GM18526 (cell line): Measurements from ENCODE around the gene MYL4.

Experiments
- POLR2A ChIP-seq: IDR thresholded peaks from 3 replicates; pipeline ENCODE4 v1.6.1; 2011; ENCODE audit not compliant: insufficient read length; ENCODE audit errors: extremely low read depth

The MYL4 gene

GRCh38 chr17:47208744-47209488 is at the start of gene MYL4:
Gene MYL4, plus strand, starts transcription at chr17:47209348. Its CDS starts 75 bp downstream, at chr17:47209423.
- no peak for TF ChIP-seq POLR2A

GRCh38 chr17:47162013-47162622 is 47.0 kb upstream of the MYL4 start:
- no peak for TF ChIP-seq POLR2A

- no peak for TF ChIP-seq POLR2A
Observed at GRCh38 chr17:47164263-47164662, 44.9 kb upstream of the MYL4 start.

GRCh38 chr17:47165137-47165536 is 44.0 kb upstream of the MYL4 start:
- TF ChIP-seq POLR2A, result no peak

GRCh38 chr17:47170710-47171109 is 38.4 kb upstream of the MYL4 start:
- TF ChIP-seq POLR2A, result no peak

GRCh38 chr17:47172696-47173565 is 36.2 kb upstream of the MYL4 start:
- TF ChIP-seq POLR2A, result no peak

- no peak for TF ChIP-seq POLR2A
Observed at GRCh38 chr17:47176389-47176826, 32.7 kb upstream of the MYL4 start.

- TF ChIP-seq POLR2A, result no peak
Observed at GRCh38 chr17:47177261-47177660, 31.9 kb upstream of the MYL4 start.

- TF ChIP-seq POLR2A, result no peak
Observed at GRCh38 chr17:47179141-47179540, 30.0 kb upstream of the MYL4 start.

GRCh38 chr17:47180337-47180736 is 28.8 kb upstream of the MYL4 start:
- no peak for TF ChIP-seq POLR2A

- no peak for TF ChIP-seq POLR2A
Observed at GRCh38 chr17:47184681-47185080, 24.5 kb upstream of the MYL4 start.

GRCh38 chr17:47188271-47188875 is 20.8 kb upstream of the MYL4 start:
- no peak for TF ChIP-seq POLR2A

GRCh38 chr17:47188876-47189731 is 20.0 kb upstream of the MYL4 start, which contains the start of gene CDC27:
Gene CDC27, minus strand, starts transcription at chr17:47189295. Its CDS starts 123 bp downstream, at chr17:47189172.
- peak; percentile 46 for TF ChIP-seq POLR2A

GRCh38 chr17:47189732-47190237 is 19.4 kb upstream of the MYL4 start:
- no peak for TF ChIP-seq POLR2A
